ENCODE data around the gene RGS19. TPM values are rescaled to one million over a fixed set of nuclear protein-coding genes. Genes with fewer than 3 reads are reported as not detected.

Gene RGS19
- total and polyA plus RNA-seq, 2 of the 8 experiments (the other 6 are each of a cell fraction or from before 2014, with no cell fraction given): 12.7 to 16.8 TPM

DNA sequence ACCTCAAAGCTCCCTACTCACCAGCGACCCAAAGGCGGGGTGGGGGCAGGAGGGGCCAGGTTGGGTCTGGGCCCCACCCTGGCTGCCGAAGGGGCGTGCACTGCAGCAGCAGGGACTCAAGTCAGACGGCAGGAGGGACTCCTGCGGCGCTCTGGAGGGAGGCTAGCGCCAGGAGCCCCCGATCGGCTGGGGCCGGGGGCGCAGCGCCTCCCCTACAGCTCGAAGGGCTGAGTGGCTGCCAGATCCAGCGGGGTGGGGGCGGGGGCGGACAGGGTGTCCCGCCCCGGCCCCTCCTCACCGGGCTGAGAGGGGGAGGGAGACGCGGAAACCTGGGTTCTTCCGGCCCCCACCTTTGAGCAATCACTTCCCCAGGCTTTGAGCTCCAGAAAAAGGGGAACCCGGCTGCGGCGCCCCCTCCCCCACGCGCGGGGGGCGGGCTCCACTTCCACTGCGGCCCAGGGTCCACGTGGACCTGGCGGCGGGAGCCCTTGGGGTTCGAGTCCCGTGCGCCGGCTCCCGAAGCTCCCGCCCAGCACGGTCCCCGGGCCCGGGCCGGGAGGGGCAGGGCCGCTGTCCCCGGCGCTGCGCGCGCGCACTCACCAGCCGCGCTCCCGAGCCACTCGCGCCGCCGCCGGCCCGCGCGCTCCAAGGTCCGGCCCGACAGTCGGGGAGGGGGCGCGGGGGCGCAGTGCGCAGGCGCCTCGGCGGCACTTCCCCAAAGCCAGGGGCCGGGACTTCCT, at the start of gene RGS19 (continued):
- no peak for TF ChIP-seq KDM5A (IDR thresholded peaks at IDR 0.05; ENCODE audit: low read length)
- no peak for TF ChIP-seq RAD21 (IDR thresholded peaks at IDR 0.05 in 1 of 2, conservative IDR thresholded peaks at IDR 0.05 in 1 of 2; ENCODE audit: low read depth in 2 of 2, low read length in 2 of 2)
- no peak for TF ChIP-seq SIRT6 (IDR thresholded peaks at IDR 0.05; ENCODE audit: low read length)
- no peak for TF ChIP-seq TBP (IDR thresholded peaks at IDR 0.05; ENCODE audit: low read depth, low read length)
- no peak for TF ChIP-seq FOSL1 (IDR thresholded peaks at IDR 0.05; ENCODE audit: insufficient read depth, low read depth, low read length)
- peak; percentile 49 for TF ChIP-seq NRF1 (IDR thresholded peaks at IDR 0.05; ENCODE audit: low read depth, low read length)
- TF ChIP-seq SUZ12 (IDR thresholded peaks at IDR 0.05; ENCODE audit: low read length): no peak
- no peak for TF ChIP-seq TEAD4 (IDR thresholded peaks at IDR 0.05; ENCODE audit: low read depth, low read length)
- no peak for TF ChIP-seq SAP30 (IDR thresholded peaks at IDR 0.05; ENCODE audit: insufficient read depth, insufficient replicate concordance, low read length)
- no peak for TF ChIP-seq SP1 (IDR thresholded peaks at IDR 0.05; ENCODE audit: low read depth, low read length)
- TF ChIP-seq JUN (IDR thresholded peaks at IDR 0.05; ENCODE audit: low read depth, low read length): no peak
- TF ChIP-seq SRF (IDR thresholded peaks at IDR 0.05; ENCODE audit: low read depth, low read length): no peak
- no peak for TF ChIP-seq CEBPB (IDR thresholded peaks at IDR 0.05; ENCODE audit: low read depth, low read length)
- TF ChIP-seq, protein P1, sequence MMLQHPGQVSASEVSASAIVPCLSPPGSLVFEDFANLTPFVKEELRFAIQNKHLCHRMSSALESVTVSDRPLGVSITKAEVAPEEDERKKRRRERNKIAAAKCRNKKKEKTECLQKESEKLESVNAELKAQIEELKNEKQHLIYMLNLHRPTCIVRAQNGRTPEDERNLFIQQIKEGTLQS (IDR thresholded peaks at IDR 0.05; ENCODE audit: insufficient read depth, low read depth, low read length): no peak
- no peak for TF ChIP-seq YY1 (IDR thresholded peaks at IDR 0.05; ENCODE audit: low read depth, low read length)
- TF ChIP-seq, protein P2, sequence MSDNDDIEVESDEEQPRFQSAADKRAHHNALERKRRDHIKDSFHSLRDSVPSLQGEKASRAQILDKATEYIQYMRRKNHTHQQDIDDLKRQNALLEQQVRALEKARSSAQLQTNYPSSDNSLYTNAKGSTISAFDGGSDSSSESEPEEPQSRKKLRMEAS (IDR thresholded peaks at IDR 0.05): peak; percentile 37; the same call in 1 of the 2 replicates
- TF ChIP-seq CREB1 (IDR thresholded peaks at IDR 0.05): no peak
- TF ChIP-seq TAF1 (IDR thresholded peaks at IDR 0.05; ENCODE audit: low read depth, low read length): no peak
- no peak for TF ChIP-seq GABPA (IDR thresholded peaks at IDR 0.05; ENCODE audit: borderline replicate concordance, insufficient read depth, low read length)
- no peak for TF ChIP-seq POLR2A (IDR thresholded peaks at IDR 0.05; ENCODE audit: control extremely low read depth in 1 of 2, low read depth in 2 of 2, low read length in 2 of 2)
